Type B pancreatic cell (in vitro differentiated cells): ENCODE measurements around the gene HOXC5. TPM values are rescaled to one million over a fixed set of nuclear protein-coding genes. Genes with fewer than 3 reads are reported as not detected.

Experiments used
- DNase-seq: peaks from one replicate; pipeline ENCODE4 v3.0.0; 2021; ENCODE audit warnings: mixed read lengths; ENCODE audit not compliant: unreplicated experiment; ENCODE audit errors: extremely low spot score
- H3K27ac Mint-ChIP-seq: 2 replicates; pipeline ENCODE4 v1.8.0; 2021; ENCODE audit warnings: mild to moderate bottlenecking, mixed read lengths
- H3K27me3 Mint-ChIP-seq: 2 replicates; pipeline ENCODE4 v1.8.0; 2021; ENCODE audit warnings: mixed read lengths
- H3K36me3 Mint-ChIP-seq: 2 replicates; pipeline ENCODE4 v1.8.0; 2021; ENCODE audit warnings: mixed read lengths
- H3K4me1 Mint-ChIP-seq: one replicate; pipeline ENCODE4 v1.8.0; 2021; ENCODE audit warnings: mixed read lengths; ENCODE audit not compliant: unreplicated experiment
- H3K4me3 Mint-ChIP-seq: 2 replicates; pipeline ENCODE4 v1.8.0; 2021; ENCODE audit warnings: mild to moderate bottlenecking, mixed read lengths
- H3K9me3 Mint-ChIP-seq: 2 replicates; pipeline ENCODE4 v1.8.0; 2021; ENCODE audit warnings: mixed read lengths
- total RNA-seq: library from RNA; stranded (reverse); gene quantifications from 2 replicates; pipeline ENCODE4 v1.2.1, GENCODE V29; 2021; ENCODE audit warnings: low replicate concordance
- TF ChIP-seq, protein P1 (sequence below): fragments of 200-600 bp; sonication (generic); conservative IDR thresholded peaks from 2 replicates; pipeline ENCODE4 v1.5.0; 2021; ENCODE audit warnings: antibody characterized with exemption, mild to moderate bottlenecking

HOXC5 gene
- total RNA-seq, 1 donor from 2014 or later, result 56.9 TPM

DNA sequence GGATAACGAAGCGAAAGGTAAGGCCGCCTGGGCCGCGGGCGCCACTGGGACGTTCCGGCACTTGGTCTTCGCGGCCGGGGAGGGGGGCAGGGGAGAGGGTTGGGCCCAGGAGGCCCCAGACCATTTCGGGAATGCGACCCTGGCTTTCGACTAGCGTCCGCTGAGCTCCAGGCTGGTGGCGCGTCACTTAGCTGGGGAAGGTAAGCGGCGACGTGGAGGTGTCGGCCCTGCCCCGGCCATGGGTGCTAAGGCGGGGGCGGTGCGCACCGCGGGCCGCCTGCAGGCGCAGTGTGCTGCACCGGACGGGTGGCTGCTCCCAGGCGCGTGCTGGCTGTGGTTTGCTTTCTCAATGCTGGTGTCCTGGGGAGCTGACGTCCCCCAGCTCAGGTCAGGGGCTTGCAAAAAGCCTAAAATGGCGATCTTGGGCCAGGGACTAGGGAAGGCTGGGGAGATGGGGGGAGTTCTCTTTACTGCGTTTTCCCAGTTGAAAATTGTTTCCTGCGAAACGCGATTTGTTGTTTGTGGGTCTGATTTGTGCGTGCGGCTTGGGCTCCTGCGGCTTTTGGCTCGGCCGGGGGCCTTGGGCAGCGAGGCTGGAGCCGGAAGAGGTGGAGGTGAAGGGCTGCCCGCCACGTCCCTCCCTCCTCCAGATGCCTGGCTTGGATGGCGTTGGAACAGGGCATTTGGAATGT, 46.7 kb upstream of the HOXC5 start:
- DNase-seq, result no peak
- peak overlapping the region; percentile 65 for H3K4me3 Mint-ChIP-seq
- no peaks in the 10 kb centered on the region for H3K9me3 Mint-ChIP-seq

DNA sequence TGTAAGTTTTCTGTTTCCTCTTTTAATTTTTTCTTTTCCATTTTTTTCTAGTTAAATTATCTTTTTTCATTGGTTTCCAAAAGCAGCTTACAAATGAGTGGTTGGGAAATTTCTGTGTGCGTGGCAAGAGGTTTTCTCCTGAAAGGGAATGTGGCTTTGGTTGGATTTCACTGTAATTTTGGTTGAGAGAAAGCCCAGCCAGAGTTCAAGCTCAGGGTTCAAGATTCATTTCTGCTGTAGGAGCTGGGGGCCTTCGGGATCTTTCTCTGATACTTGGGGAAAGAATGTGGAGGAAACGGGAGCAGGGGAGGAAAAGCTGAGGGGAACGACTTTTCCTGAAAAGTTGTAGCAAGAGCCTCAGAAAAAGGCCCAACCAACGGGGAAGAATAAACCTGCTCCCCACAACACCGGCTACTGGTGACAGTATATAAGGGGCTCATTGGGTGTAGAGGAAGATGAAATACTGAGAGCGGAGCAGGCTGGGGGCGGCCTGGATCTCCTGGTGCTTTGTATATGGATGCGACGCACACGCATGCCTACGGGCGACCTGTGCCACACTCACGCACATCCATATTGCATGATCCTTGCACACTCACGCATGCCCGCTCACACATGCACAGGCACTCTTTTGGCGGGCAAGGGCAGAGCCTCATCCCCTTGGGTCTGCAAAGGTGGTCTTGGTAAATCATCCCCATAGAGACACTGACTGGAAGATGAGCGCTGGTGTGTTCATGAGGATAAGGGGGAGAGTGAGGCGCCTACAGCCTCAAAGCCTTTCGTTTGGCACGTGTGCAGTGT, 46.0 kb upstream of the HOXC5 start:
- Mint-ChIP-seq H3K4me3 (no peak overlapping the region), H3K4me1 (peaks cover 14% of the 10 kb centered on the region), H3K27me3 (peaks cover 98% of the 10 kb centered on the region), H3K9me3 (no peaks in the 10 kb centered on the region), H3K36me3 (no peaks in the 10 kb centered on the region), H3K27ac (no peak overlapping the region)
- DNase-seq, result no peak
- TF ChIP-seq, protein P1, sequence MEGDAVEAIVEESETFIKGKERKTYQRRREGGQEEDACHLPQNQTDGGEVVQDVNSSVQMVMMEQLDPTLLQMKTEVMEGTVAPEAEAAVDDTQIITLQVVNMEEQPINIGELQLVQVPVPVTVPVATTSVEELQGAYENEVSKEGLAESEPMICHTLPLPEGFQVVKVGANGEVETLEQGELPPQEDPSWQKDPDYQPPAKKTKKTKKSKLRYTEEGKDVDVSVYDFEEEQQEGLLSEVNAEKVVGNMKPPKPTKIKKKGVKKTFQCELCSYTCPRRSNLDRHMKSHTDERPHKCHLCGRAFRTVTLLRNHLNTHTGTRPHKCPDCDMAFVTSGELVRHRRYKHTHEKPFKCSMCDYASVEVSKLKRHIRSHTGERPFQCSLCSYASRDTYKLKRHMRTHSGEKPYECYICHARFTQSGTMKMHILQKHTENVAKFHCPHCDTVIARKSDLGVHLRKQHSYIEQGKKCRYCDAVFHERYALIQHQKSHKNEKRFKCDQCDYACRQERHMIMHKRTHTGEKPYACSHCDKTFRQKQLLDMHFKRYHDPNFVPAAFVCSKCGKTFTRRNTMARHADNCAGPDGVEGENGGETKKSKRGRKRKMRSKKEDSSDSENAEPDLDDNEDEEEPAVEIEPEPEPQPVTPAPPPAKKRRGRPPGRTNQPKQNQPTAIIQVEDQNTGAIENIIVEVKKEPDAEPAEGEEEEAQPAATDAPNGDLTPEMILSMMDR, result no peak

More for the DNA sequence above, 46.7 kb upstream of the HOXC5 start:
- peaks cover 98% of the 10 kb centered on the region for H3K27me3 Mint-ChIP-seq
- H3K4me1 Mint-ChIP-seq, result peaks cover 14% of the 10 kb centered on the region
- no peaks in the 10 kb centered on the region for H3K36me3 Mint-ChIP-seq
- TF ChIP-seq, protein P1, result no peak
- no peak overlapping the region for H3K27ac Mint-ChIP-seq

DNA sequence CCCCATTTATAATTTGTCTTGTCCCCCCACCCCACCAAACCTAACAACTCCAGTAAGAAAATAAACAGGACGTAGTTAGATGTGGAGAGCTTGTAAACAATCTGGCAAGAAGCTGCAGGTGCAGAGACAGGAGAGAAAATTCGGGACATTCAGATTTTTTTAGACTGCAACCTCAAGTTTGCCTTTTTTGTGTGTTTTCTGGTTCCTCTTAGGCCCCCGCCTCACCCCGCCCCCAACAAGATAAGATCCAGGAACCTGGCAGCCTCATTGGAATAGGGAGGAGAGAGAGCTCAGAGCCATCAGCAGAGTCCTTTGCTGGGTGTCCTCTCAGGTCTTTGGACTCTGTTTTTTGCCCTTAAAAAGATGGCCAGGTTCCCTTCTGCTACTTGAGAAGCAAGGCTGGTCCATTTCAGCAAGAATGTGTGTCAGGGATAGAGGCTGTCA, 45.0 kb upstream of the HOXC5 start:
- Mint-ChIP-seq H3K36me3 (no peaks in the 10 kb centered on the region), H3K27ac (no peak overlapping the region), H3K4me3 (no peak overlapping the region), H3K9me3 (no peaks in the 10 kb centered on the region), H3K27me3 (peaks cover 98% of the 10 kb centered on the region), H3K4me1 (peaks cover 14% of the 10 kb centered on the region)
- DNase-seq, result no peak
- TF ChIP-seq, protein P1, result no peak

DNA sequence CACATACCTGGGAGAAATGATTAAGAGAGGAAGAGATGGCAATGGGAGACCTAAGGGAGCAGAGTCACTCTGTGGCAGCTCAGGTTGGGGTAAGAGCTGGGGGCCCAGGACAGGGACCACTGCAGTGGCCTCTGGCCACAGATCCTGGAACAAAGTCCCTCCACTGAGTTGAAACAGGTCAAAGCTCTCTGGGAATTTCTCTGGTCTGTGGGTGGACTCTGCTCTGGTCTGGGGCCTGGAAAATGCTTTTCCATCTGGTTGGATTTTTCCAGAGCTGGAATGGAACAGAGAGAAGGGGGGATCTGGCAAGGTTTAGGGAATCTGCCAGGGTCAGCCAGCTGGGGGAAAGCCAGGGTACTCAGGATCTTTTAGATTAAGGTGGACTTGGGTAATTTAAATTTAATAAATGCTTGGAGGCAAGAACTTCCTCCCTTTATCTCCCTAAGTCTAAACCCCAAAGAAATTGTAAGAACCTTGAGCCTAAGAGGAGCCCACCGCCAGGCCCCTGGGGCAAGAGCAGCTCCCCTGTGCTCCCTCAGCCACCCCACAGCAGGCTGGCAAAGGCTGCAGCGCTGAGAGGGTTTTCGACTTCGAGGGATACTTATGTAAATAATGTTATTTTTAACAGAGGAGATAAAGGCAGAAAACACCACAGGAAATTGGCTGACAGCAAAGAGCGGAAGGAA, 44.2 kb upstream of the HOXC5 start:
- no peaks in the 10 kb centered on the region for H3K36me3 Mint-ChIP-seq
- H3K4me3 Mint-ChIP-seq, result peak overlapping the region; percentile 45
- peaks cover 98% of the 10 kb centered on the region for H3K27me3 Mint-ChIP-seq
- DNase-seq, result no peak
- H3K4me1 Mint-ChIP-seq, result peaks cover 14% of the 10 kb centered on the region
- H3K9me3 Mint-ChIP-seq, result no peaks in the 10 kb centered on the region
- H3K27ac Mint-ChIP-seq, result no peak overlapping the region
- TF ChIP-seq, protein P1, result no peak

GRCh38 chr12:53989227-53990113, 43.4 kb upstream of the HOXC5 start:
- peaks cover 100% of the 10 kb centered on the region for H3K27me3 Mint-ChIP-seq
- H3K9me3 Mint-ChIP-seq, result no peaks in the 10 kb centered on the region
- peaks cover 19% of the 10 kb centered on the region for H3K4me1 Mint-ChIP-seq
- H3K36me3 Mint-ChIP-seq, result no peaks in the 10 kb centered on the region
- peak overlapping the region; percentile 18 for H3K27ac Mint-ChIP-seq
- TF ChIP-seq, protein P1, result peak; percentile 56
- H3K4me3 Mint-ChIP-seq, result peak overlapping the region; percentile 45
- no peak for DNase-seq
